Ecto neural progenitor cell (in vitro differentiated cells): ENCODE results near the gene SDSL.
A peak's percentile ranks its signal among the peaks of the same experiment; 100 is the strongest.

ENCODE experiments used
- DNase-seq: peaks from one replicate; pipeline ENCODE4 v3.0.0-alpha.2; 2018; ENCODE audit warnings: low spot score

Gene SDSL

DNA sequence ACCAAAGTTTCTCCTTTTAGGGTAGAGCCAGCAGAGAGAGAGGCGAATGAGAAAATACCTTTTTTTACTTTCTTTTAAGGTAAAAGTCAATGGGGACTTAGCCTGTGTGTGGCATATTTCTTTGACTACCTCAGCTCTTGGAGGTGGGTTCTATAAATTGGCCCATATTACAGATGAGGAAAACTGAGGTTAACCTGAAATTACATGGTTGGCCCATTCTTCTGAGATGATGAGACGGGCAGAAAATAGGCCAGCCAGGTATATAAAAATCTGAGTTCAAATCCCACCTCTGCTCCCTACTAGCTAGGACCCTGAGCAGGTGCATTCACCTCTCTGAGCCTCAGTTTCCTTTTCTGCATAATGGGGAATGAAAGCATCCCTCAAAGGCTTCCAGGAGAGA lies 27.1 kb downstream of the SDSL start:
- no peak for DNase-seq

- no peak for DNase-seq
Measured at GRCh38 chr12:113449839-113450238, 27.7 kb downstream of the SDSL start.

DNA sequence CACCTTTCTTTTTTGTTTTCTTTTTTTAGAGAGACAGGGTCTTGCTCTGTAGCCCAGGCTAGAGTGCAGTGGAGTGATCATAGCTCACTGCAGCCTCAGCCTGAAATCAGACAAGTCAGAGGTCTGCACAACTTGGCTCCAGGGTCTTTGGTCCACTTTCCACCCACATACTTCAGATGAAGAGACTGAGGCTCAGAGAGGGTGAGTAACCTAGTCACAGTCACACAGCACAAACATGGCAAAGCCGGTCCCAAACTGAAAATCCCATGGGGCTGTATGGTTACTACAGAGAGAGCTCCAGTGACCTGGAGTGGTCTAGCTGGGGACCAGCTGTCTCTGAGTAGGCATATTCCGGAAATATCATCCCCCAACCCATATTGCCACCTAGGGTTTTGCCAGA lies 30.3 kb downstream of the SDSL start:
- DNase-seq = no peak

- no peak for DNase-seq
Measured at GRCh38 chr12:113453330-113453729, 31.1 kb downstream of the SDSL start.

- DNase-seq = no peak
Measured at GRCh38 chr12:113456199-113456598, 34.0 kb downstream of the SDSL start.

DNA sequence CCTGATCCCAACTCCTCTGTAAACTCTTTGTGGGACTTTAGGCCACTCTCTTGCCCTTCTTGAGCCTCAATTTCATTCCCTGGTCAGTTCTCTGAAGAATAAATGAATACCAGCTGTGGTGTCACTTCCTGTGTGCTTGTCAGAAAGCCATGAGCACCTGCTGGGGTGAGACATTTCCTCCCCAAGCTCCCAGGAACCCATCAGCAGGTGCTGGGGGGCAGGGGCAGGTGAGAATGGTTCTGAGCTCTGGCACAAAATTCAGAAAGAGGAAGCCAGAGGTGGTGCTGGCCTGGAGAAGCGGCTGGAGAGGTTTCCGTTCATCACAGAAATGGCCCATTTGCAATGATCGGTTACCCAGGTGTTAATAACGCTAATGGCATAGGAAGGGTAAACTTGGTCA lies 34.6 kb downstream of the SDSL start:
- DNase-seq = no peak

DNA sequence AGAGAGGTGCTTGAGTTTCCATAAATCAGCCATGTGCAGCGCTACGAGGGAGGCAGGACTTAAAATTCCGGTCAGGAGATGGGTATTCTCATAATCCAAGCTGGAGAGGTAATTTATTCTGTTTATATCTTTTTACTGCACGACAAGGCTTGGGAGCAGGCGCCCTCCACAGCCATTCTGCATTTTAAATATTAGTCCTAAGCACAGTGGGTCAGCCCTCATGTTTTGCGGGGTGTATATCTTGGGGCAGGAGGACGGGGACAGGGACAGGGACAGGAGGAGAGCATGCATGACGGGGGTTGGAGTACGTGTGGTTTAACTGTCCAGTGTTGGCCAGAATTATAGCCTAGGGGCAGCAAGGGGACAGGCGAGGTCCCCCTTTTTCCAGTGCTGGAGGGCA lies 35.0 kb downstream of the SDSL start:
- DNase-seq = no peak

DNA sequence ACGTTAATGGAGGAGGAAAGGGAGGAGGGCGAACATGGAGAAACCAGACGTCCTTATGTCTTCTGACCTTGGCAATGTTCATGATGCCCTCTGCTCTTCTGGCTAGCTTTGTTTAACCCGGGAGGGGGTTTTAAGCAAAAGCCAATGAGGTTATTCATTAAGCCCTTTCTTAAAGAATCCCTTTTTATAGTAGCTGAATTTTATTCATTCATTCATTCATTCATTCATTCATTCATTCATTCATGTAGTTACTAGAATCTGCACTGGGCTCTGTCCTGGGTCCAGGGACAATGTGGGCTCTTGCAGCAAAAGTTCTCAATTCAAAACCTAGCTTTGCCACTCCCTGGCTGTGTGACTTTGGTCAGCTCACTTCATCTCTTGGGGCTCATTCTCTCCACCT lies 35.5 kb downstream of the SDSL start:
- no peak for DNase-seq

- DNase-seq = no peak
Measured at GRCh38 chr12:113459981-113460380, 37.8 kb downstream of the SDSL start.

DNA sequence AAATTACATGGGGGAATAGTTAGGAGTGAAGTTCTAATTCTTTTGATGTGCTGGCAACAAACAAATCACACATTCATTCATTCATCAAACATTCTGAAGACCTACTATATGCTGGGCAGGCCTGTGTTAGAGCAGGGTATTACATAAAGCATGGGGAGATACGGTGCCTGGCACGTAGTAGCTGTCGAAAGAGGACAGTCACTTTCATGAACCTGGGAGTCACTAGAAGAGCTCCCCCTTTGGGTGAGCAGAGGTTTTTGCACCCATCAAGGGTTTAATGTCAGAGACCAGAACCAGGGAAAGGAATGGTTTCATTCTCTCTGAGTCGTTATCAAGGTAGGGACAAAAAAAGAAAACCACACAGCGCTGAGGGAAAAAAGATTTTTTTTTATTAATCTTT lies 39.5 kb downstream of the SDSL start:
- DNase-seq = no peak

- DNase-seq = peak; percentile 93
Measured at GRCh38 chr12:113462117-113462774, 40.1 kb downstream of the SDSL start.

DNA sequence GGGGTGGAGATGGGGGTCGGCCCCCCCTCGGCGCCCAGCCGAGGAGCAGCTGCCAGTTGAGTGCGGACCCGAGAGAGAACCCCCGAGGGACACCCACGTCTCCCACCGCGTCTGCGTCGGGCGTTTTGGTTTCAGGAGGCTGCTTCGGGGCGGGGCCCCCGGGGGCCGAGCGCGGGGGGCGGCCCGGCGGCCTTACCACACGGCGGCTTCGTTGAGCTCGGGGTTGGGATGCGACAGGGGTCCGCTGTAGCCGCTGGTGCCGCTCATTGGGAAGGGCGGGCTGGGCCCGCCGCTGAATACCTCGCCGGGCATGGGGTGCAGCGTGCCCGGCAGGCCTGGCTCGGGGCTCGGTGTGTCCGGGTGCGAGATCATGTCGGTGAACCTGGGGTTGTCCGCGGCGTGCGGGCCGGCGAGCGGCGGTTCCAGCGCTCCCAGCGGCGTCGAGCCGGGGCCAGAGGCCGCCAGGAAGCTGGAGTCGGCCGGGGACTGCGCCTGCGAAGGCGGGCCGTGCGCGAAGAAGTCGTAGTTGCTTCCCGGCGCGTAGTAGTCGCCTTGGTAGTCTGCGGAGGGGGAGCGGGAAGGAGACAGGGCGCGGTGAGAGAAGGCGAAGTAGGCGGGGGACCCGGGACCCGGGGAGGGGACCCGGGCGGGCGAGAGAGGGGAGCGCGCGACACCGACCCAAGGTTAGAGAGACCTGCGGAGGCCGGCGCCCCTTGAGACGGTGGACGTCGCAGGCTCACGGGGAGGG lies 41.0 kb downstream of the SDSL start:
- DNase-seq = peak; percentile 73

DNA sequence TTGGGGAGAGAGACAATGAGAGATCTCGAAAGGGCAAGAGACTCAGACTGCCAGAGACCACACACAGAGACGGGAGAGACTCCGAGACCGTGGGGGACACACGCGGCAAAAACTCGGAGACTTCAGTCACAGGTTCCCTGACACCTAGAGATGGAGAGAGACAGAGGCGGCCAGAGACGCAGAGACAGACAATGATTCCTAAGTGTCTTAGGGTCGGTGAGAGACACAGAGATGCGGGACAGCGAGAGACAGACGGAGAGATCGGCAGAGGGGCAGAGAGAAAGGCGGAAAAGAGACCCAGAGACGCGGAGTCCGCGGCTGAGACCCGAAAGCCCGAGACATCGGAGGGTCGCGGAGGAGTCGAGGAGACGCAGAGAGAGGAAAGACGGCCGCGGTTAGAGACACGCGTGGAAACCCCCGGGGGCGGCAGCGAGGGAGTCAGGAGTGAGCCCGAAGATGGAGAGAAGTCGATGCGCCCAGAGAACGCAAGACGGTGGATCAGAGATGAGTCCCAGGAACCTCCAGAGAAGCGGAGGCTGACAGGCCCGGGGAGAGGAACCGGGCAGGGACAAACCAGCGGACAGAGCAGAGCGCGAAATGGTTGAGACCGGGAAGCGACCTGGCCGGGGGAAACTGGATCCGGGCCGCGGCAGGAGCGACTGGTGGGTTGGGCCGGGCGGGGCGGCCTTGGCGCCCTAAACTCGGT lies 41.7 kb downstream of the SDSL start:
- peak; percentile 71 for DNase-seq

DNA sequence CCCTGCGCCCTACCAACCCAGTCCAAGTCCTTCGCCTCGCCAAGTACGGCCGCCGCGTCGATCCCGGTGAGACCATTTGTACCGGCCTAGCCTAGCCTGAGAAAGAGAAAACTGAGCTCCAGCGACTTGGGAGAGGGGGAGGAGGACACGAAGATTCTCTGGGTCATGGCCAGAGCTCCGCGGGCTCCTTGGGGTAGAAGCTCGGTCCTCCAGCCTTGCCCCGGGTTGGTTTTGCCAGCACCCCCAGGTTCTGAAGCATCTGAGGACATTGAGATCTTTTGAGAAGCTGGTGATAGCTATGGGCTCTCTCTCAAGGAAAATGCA lies 42.2 kb downstream of the SDSL start:
- no peak for DNase-seq

DNA sequence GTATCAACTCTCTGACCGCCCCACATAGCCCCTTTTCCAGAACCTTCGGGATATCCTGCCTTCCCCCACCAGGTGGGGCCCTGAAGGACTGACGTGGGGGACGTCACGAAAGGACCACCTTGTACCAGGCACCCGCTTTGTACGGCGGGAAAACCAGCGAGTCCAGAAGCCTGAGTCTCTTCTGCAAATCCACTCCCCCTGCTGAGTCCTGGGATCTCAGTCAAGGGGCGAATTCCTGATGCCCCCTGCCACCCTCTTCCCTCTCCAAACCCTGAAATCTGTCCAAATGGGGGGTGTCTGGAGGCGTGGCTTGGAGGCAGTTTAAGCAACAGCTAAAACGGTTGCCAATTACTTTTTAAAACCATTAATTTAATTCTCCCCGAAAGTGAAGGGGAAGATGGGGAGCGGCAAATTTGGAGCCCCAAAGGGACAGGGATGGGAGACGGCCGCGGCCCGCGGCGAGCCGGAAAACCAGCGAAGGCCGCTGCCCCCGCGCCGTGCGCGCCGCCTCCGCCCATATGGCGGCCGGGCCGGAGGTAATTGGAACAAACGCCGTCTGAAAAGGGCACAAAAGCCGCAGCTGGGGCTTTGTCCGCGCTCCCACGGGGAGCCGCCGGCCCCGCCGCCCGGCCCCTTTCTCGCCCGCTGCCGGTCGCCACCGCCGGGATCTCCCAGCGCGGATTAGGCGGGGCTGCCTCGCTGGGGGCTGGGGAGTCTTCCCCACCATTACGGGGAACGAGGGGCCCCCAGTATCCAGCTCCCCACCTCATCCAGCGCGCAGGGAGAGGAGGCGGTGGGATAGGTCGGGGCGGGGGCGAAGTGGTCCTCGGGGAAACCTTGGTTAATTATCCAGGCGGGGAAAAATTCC lies 42.9 kb downstream of the SDSL start:
- peak; percentile 84 for DNase-seq

DNA sequence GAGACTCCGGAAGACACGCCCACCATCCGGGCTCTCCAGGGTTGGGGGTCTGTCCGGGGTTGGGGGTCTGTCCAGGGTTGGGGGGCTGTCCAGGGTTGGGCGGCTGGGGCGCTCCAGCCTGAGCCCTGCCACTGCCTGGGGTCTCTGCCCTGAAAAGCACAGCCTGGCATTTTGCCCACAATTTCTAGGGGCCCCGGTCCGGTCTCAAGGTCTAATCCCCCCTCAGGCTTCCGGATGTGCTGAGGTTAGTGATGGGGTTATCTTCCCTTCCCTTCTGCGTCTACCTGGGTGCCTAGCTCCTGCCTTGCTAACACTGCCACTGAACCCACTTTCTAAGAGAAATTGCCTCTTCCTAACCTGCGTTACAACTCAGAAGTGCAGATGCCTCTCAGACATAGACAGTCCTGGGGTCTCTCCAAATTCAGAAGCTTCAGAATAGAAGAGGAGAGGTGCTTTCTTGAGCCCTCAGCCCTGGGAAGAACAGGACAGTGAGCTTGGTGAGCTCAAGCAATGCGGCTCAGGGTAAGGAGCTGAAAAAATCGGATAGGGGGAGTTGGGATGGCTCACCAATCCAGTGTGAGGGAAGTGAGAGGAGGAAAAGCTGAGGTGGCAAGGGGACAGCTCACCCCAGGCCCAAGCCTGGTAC lies 43.8 kb downstream of the SDSL start:
- no peak for DNase-seq

- DNase-seq = peak; percentile 70
Measured at GRCh38 chr12:113466454-113467141, 44.4 kb downstream of the SDSL start.

DNA sequence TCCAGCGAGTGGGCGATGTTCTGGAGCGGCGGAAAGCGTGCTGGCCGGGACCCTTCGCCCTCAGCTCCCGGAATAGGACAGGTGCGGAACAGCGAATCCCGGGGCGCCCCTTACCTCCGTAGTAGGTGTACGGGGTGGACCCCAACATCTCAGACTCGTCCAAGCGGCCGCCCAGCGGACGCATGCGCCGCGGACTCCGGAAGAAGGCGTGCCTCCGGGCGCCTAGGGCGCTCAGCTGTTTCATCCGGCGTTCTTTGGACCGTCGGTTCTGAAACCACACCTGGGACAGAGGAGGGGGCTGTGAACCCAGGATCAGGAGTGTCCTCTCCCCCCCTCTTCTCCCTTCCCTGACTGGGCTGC lies 44.9 kb downstream of the SDSL start:
- peak; percentile 68 for DNase-seq

DNA sequence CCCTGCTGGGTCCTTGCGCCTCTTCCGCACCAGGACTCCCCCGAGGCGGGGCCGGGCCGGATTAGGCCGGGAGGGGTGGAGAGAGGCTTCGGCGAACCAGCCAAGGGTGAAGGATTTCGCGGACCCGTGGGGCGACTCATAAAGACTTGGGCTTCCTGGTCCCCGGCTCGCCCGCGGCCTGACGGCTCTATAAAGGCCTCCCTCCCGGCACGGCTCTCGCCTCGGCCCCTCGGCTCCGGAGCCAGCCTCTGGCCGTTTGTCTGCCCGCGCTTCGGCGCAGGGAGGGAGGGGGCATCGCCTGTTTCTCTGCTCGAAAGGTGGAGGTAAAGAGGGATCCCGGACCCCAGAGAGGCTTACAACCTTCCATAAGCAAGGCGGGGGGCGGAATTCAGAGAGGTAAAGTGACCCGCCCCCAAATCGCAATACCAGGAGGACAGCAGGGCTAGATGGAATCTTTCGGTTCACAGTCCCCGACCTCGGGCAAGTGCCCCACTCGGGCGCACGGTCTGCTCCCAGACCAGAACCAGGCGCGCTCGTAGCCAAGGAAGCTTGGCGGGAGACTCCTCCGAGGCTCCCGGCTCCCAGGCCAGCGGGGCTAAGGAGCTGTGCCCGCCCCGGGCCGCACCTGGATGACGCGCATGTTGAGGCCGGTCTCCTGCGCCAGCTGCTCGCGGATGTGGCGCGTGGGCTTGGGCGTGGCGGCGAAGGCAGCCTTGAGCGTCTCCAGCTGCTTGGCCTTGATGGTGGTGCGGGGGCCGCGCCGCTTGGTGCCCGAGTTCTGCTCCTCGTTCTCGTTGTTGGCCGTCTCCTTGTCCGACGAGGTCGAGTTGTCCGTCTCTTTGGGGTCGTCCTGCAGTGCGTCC lies 45.6 kb downstream of the SDSL start:
- DNase-seq = peak; percentile 81
